ENCODE results near the gene ZNF668. TPM values are rescaled to one million over a fixed set of nuclear protein-coding genes. Genes with fewer than 3 reads are reported as not detected.

Gene ZNF668
- total and polyA plus RNA-seq, 2 of the 13 experiments (the other 11 are each of a cell fraction or from before 2014, with no cell fraction given) = 3.8 to 9.8 TPM

GRCh38 chr16:31110106-31111034 lies 36.3 kb upstream of the ZNF668 start:
- in situ Hi-C loops (cut with HindIII; ENCODE audit: extremely low pct_ligation_motif_present, low pct_unique_long_range_greater_than_20kb) = no loop called here
- FAIRE-seq = no peak
- CTCF ChIA-PET (ENCODE audit: low intra/inter-chr PET ratio, low total read pairs) = no interaction called here

More at GRCh38 chr16:31110106-31111034, 36.3 kb upstream of the ZNF668 start:
- H3K4me2 ChIP-seq (ENCODE audit: low read depth, low read length) = no peak overlapping the region
- H3K9ac ChIP-seq (ENCODE audit: insufficient read depth, low read depth, low read length) = no peak overlapping the region
- H3K4me3 ChIP-seq (replicated peaks in 1 of 3; ENCODE audit: insufficient read depth in 1 of 3, low read depth in 2 of 3, low read length in 3 of 3) = no peak overlapping the region
- no peaks in the 10 kb centered on the region for H3K9me3 ChIP-seq (ENCODE audit: low read length)
- BruUV-seq (replicated peaks) = no TSS peak
- no peak overlapping the region for H2AFZ ChIP-seq (ENCODE audit: low read length)
- H4K20me1 ChIP-seq (ENCODE audit: insufficient read depth, low read length) = no peaks in the 10 kb centered on the region
- H3K27me3 ChIP-seq (ENCODE audit: control insufficient read depth in 1 of 2, insufficient read depth in 2 of 2, low read length in 2 of 2) = no peaks in the 10 kb centered on the region
- H3K27ac ChIP-seq (ENCODE audit: extremely low read length, insufficient read depth, low read length) = no peak overlapping the region
- H3K36me3 ChIP-seq (replicated peaks in 1 of 2; ENCODE audit: control insufficient read depth in 1 of 2, insufficient read depth in 2 of 2, low read length in 2 of 2) = peaks cover 20 to 35% of the 10 kb centered on the region in 2 experiments
- DNase-seq (ENCODE audit: low spot score) = no peak
- POLR2A ChIA-PET = interaction anchor here (3.7 kb wide), 1 partner anchor 7 kb away, joined by 17 read pairs; the partner anchor contains the start of gene KAT8
- peaks cover 12% of the 10 kb centered on the region for H3K79me2 ChIP-seq (ENCODE audit: insufficient read depth, low read length)
- WGBS (ENCODE audit: low lambda C conversion rate) = 92% methylated on average over 21 of the region's 26 CpGs
- peaks cover 60% of the 10 kb centered on the region for H3K4me1 ChIP-seq (ENCODE audit: insufficient read depth, low read length)
- intact Hi-C loops (cut with micrococcal nuclease; ENCODE audit: unreplicated experiment) = no loop called here
- TF ChIP-seq NRL (CRISPR knock-in tag; IDR thresholded peaks at IDR 0.05; ENCODE audit: borderline replicate concordance) = 0 out of 2 replicates have a peak, but pooled peaks have one; percentile 20
- TF ChIP-seq ZNF850 (CRISPR knock-in tag; conservative IDR thresholded peaks at IDR 0.05) = no peak
- TF ChIP-seq ZNF572 (CRISPR knock-in tag; IDR thresholded peaks at IDR 0.05) = 0 out of 2 replicates have a peak, but pooled peaks have one; percentile 23
- no peak for TF ChIP-seq ZBTB40 (IDR thresholded peaks at IDR 0.05)
- 0 out of 2 replicates have a peak, but pooled peaks have one; percentile 11 for TF ChIP-seq ZBTB40 (CRISPR knock-in tag; IDR thresholded peaks at IDR 0.05)
- TF ChIP-seq CENPT (CRISPR knock-in tag; IDR thresholded peaks at IDR 0.05; ENCODE audit: low read depth) = 0 out of 2 replicates have a peak, but pooled peaks have one; percentile 44
- ATAC-seq = no peak

Measured in HepG2 (cell line).